DMS79 treated with DMSO at 0.1 percent for 48 hours (cell line): Measurements from ENCODE around the gene CFAP54.
"Not testable (repeated sequence)": the region's sequence is repeated elsewhere in the genome, so short reads cannot be mapped to it uniquely, and the experiment has no call there.

Source experiments
- DNase-seq: peaks from one replicate; lab custom pipeline; 2025; lab: John Stamatoyannopoulos, UW

CFAP54 gene

GRCh38 chr12:96478011-96478410 is 11.4 kb upstream of the CFAP54 start:
- DNase-seq, result no peak

- DNase-seq, result no peak
Observed at GRCh38 chr12:96482086-96482485, 7.3 kb upstream of the CFAP54 start.

GRCh38 chr12:96483116-96483515 is 6.3 kb upstream of the CFAP54 start:
- no peak for DNase-seq

DNA sequence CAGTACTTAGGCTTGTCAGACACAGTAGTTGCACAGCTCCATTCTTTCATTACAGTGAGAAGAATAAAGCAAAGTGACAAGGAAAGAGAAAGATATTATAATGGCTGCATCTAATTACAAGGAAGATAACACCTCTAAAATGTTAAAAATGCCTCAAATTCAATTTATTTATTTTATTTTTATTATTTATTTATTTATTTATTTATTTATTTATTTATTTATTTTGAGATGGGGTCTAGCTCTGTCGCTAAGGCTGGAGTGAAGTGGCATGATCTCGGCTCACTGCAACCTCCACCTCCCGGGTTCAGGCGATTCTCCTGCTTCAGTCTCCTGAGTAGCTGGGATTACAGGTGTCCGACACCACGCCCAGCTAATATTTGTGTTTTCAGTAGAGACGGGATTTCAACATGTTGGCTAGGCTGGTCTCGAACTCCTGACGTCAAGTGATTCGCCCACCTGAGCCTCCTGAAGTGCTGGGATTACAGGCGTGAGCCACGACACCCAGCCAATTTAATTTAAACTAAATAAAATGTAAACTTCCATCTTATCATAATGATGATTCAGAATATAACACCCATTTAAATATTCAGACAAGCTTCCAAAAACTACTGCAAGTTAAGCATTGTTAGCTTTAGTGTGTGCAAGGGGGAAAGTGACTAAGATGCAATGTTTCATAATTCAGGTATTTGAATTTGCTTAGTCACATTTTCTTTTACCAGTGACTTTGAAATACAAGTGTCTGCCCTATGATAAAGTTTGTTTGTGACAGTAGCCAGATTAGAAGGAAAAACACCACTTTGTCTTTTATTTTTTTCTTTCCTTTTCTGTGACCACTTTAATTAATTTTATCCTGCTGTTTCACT is 2.4 kb upstream of the CFAP54 start:
- no peak for DNase-seq

DNA sequence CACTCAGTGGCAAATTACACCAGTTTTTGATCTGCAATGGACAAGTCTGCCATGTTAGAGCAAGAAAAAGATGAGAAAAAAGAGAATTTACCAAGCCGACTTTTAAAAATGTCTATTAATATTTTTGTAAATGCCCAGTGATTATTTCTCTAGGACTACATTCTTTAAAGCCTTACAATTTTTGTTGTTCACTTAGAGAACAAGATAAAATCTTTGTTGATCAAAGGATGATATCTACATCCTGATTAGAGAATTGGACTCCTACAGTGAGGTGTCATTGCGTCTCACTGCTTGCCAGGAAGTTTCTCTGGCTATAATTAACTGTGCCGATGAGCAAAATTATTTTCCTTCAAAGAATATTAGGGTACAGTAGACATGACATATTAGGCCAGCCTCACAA is 1.7 kb upstream of the CFAP54 start:
- DNase-seq, result no peak

DNA sequence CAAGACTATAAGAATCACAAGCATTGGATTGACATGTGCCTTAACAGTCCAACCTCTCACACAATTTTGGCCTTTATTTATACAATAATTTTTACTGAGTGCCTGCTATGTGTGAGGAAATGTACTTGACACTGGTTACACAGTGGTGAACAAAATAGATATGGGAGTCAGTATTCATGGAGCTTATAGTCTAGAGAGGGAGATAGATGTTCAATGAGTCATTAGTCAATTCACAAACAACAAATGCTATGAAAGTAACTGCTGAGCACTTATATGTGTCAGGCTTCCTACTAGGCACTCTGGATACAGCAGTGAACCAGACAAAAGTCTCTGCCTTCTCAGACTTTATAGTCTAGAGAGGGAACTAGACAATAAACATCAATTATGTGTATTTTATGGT is 3.7 kb downstream of the CFAP54 start:
- DNase-seq, result no peak

DNA sequence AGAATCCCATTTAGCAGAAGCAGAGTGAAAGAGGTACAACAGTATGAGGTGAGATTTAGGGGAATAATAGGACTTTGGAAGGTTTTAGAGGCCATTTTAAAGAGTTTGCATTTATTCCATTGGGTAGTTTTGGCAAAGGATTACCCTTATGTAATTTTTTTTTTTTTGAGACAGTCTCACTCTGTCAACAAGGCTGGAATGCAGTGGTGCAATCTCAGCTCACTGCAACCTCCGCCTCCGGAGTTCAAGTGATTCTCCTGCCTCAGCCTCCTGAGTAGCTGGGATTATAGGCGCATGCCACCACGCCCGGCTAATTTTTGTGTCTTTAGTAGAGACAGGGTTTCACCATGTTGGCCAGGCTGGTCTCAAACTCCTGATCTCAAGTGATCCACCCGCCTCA is 4.8 kb downstream of the CFAP54 start:
- DNase-seq, result not testable (repeated sequence)

DNA sequence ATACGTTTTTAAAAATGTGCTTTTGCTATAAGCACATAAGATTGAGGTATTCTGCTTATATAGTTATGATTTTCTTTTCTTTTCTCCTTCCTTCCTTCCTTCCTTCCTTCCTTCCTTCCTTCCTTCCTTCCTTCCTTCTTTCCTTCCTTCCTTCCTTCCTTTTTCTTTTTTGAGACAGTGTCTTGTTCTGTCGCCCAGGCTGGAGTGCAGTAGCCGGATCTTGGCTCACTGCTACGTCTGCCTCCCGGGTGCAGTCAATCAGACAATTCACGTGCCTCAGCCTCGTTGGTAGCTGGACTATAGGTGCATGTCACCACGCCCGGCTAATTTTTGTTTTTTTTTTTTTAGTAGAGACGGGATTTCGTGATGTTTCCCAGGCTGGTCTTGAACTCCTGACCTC is 5.8 kb downstream of the CFAP54 start:
- DNase-seq, result no peak

GRCh38 chr12:96495841-96496545 is 6.6 kb downstream of the CFAP54 start:
- DNase-seq, result no peak

DNA sequence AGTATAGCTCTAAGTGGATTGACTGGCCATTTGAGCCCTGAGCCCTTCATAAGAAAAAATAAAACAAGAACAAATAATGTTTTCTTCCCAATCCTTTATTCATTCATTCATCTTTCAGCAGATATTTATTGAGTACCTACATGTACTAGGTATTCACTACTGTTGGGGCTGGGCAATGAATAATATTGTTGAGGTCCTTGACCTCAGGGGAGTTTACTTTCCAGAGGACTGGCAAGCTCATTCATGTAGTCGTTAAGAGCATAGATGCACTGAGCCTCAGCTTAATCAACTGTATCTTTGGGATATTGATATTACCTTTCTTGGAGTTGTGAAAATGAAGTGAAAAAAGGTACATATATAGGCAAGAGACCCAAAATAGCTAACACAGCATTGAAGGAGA is 7.6 kb downstream of the CFAP54 start:
- no peak for DNase-seq

- no peak for DNase-seq
Observed at GRCh38 chr12:96497855-96498254, 8.5 kb downstream of the CFAP54 start.

DNA sequence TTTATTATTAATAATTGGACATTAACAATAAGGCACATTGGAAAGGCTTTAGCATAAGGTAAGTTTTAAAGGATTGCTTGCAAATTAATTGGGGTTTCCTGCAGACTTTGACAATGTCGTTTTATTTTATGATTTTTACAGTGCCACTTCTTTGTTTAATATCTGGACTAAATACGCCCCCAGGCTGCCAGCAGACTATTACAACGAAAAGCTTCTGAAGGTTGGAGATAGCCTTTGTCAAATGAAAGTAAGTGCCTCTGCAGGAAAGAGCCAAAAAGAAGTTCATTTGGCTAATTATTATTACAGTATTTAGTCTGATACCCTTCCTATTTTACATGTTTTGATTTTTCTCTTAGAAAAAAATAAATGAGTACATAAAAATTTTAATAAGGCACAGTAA is 11.3 kb downstream of the CFAP54 start:
- DNase-seq, result no peak

- no peak for DNase-seq
Observed at GRCh38 chr12:96501133-96501761, 11.9 kb downstream of the CFAP54 start.

DNA sequence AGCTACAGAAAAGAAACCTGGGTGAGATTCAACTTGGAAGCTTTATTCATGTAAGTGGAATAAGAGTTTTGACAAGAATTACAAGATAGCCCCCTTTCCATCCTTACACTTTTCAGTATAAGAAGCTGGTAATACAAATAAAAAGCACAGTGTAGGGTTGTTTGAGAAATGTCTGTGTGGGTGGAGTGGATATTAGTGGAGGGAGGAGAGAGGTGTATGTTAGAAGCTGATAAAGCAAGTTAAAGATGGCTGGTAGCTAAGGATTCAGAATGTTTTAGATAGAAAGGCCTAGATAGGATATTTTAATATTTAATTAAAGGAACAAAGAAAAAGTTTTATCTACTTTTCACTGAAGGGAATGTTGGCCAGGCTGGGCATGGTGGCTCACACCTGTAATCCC is 12.5 kb downstream of the CFAP54 start:
- DNase-seq, result no peak

- DNase-seq, result no peak
Observed at GRCh38 chr12:96502477-96502876, 13.1 kb downstream of the CFAP54 start.

- DNase-seq, result no peak
Observed at GRCh38 chr12:96502949-96503532, 13.7 kb downstream of the CFAP54 start.

- DNase-seq, result peak; percentile 41
Observed at GRCh38 chr12:96503976-96504375, 14.6 kb downstream of the CFAP54 start.

GRCh38 chr12:96506776-96507175 is 17.4 kb downstream of the CFAP54 start:
- no peak for DNase-seq

DNA sequence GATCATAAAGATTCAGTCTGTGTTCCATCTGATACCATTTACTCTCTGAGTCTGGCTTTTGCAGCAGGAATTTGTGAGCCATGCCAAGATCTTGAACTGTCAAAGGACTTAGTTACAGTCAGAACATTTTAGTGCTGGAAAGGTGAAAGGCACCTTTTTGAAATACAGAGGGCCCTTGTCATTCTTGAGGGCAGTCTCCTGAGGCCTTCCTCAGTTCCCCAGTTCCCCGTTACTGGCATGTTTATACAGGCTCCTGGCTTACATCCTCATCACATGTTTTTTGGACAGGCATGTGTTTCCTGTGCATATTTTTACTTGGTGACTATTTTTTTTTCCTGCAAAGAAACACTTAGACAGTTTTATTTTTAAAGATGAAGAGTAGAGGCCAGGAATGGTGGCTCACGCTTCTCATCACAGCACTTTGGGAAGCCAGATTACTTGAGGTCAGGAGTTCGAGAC is 21.0 kb downstream of the CFAP54 start:
- no peak for DNase-seq

GRCh38 chr12:96513166-96513565 is 23.8 kb downstream of the CFAP54 start:
- DNase-seq, result no peak

DNA sequence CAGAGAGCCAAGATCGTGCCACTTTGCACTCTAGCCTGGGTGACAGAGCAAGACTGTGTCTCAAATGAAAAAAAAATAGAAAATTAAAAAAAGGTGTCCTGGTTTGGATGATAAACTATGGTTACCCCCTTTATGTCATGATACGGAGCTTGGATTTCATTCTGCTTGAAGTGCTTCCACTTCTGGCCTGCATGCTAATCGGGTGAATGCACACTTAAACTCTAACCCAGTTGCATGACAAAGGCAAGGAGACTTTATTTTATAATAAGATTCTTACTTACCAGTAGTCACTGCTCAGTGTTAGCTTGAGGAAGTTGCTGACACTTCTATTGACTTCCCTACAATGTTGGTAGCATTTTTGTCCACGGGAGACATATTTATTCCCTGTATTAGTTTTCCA is 24.3 kb downstream of the CFAP54 start:
- peak; percentile 4 for DNase-seq

GRCh38 chr12:96514328-96514727 is 25.0 kb downstream of the CFAP54 start:
- DNase-seq, result no peak
